Tibial nerve (tissue), 3 donors: ENCODE measurements around the gene TENM4.

Source experiments
- CTCF ChIP-seq, 5 experiments: fragments of 200-600 bp in 3 of 5; fragments of 450-650 bp in 2 of 5; sonication (generic) in 3 of 5; IDR thresholded peaks; one replicate each; pipeline ENCODE4 v1.5.1; 2016 to 2019; ENCODE audit warnings: antibody characterized with exemption in 5 of 5, mild to moderate bottlenecking in 3 of 5, moderate library complexity in 2 of 5
- POLR2A ChIP-seq, 2 donors: fragments of 450-650 bp; IDR thresholded peaks; one replicate each; pipeline ENCODE4 v1.6.1; 2017; ENCODE audit warnings: antibody characterized with exemption in 2 of 2, mild to moderate bottlenecking in 2 of 2, moderate library complexity in 2 of 2

GRCh38 chr11:79035881-79036280, 404.9 kb downstream of the TENM4 start:
- no peak for TF ChIP-seq CTCF (IDR thresholded peaks at IDR 0.05)
- no peak for TF ChIP-seq POLR2A (IDR thresholded peaks at IDR 0.05)
